GM23338 (cell line): ENCODE measurements around the gene CEND1. TPM values are rescaled to one million over a fixed set of nuclear protein-coding genes. Genes with fewer than 3 reads are reported as not detected.

ENCODE experiments used
- ATAC-seq: fragments of 200-7000 bp; cut with Tn5 transposase; 3 replicates; pipeline ENCODE4 v1.9.1; 2020
- DNase-seq: peaks from one replicate; pipeline ENCODE4 v3.0.0-alpha.2; 2015; ENCODE audit warnings: low spot score
- H2AFZ ChIP-seq: fragments of 200-600 bp; sonication (generic); 2 replicates; pipeline ENCODE4 v1.8.0; 2016; ENCODE audit warnings: antibody characterized with exemption, mild to moderate bottlenecking, moderate library complexity
- H3F3A ChIP-seq: fragments of 200-600 bp; sonication (generic); replicated peaks from 2 replicates; pipeline ENCODE4 v1.8.0; 2017; ENCODE audit warnings: antibody characterized with exemption, mixed run types, low read depth
- H3K27ac ChIP-seq: fragments of 200-600 bp; sonication (generic); 2 replicates; pipeline ENCODE4 v1.6.1; 2016; ENCODE audit warnings: low read depth
- H3K27me3 ChIP-seq: fragments of 200-600 bp; sonication (generic); 2 replicates; pipeline ENCODE4 v1.8.0; 2016; ENCODE audit warnings: mild to moderate bottlenecking, mixed run types, moderate library complexity; ENCODE audit not compliant: insufficient read depth
- H3K36me3 ChIP-seq: fragments of 200-600 bp; sonication (generic); 2 replicates; pipeline ENCODE4 v1.8.0; 2016; ENCODE audit warnings: mild to moderate bottlenecking; ENCODE audit not compliant: insufficient read depth
- H3K4me1 ChIP-seq: fragments of 200-600 bp; sonication (generic); 2 replicates; pipeline ENCODE4 v1.8.0; 2016; ENCODE audit warnings: mild to moderate bottlenecking, moderate library complexity; ENCODE audit not compliant: insufficient read depth
- H3K4me2 ChIP-seq: fragments of 200-600 bp; sonication (generic); 2 replicates; pipeline ENCODE4 v1.7.1; 2017; ENCODE audit warnings: mixed run types
- H3K4me3 ChIP-seq: fragments of 200-600 bp; sonication (generic); 2 replicates; pipeline ENCODE4 v1.6.1; 2016; ENCODE audit warnings: mixed run types
- H3K79me2 ChIP-seq: fragments of 200-600 bp; sonication (generic); replicated peaks from 2 replicates; pipeline ENCODE4 v1.8.0; 2017; ENCODE audit warnings: mild to moderate bottlenecking; ENCODE audit not compliant: insufficient read depth
- H3K9me2 ChIP-seq: fragments of 200-600 bp; sonication (generic); 2 replicates; pipeline ENCODE4 v1.8.0; 2017; ENCODE audit not compliant: insufficient read depth
- H4K20me1 ChIP-seq: fragments of 200-600 bp; sonication (generic); replicated peaks from 2 replicates; pipeline ENCODE4 v1.8.0; 2017; ENCODE audit warnings: mild to moderate bottlenecking; ENCODE audit not compliant: insufficient read depth
- H3K27ac Mint-ChIP-seq: 2 replicates; pipeline ENCODE4 v1.8.0; 2020; ENCODE audit warnings: inconsistent platforms, mild to moderate bottlenecking, moderate library complexity, mixed read lengths
- H3K27me3 Mint-ChIP-seq: 3 replicates; pipeline ENCODE4 v1.8.0; 2022; ENCODE audit warnings: low read depth, mild to moderate bottlenecking, moderate library complexity, mixed read lengths, inconsistent platforms; ENCODE audit not compliant: insufficient read depth, poor library complexity
- H3K36me3 Mint-ChIP-seq: 3 replicates; pipeline ENCODE4 v1.8.0; 2021; ENCODE audit warnings: low read depth, mild to moderate bottlenecking, inconsistent platforms, moderate library complexity, mixed read lengths
- H3K4me1 Mint-ChIP-seq: 3 replicates; pipeline ENCODE4 v1.8.0; 2020; ENCODE audit warnings: mild to moderate bottlenecking, inconsistent platforms, mixed read lengths
- H3K4me3 Mint-ChIP-seq: 3 replicates; pipeline ENCODE4 v1.8.0; 2021; ENCODE audit warnings: moderate library complexity, mild to moderate bottlenecking, inconsistent platforms, mixed read lengths
- H3K9me3 Mint-ChIP-seq: 3 replicates; pipeline ENCODE4 v1.8.0; 2020; ENCODE audit warnings: moderate library complexity, mild to moderate bottlenecking, inconsistent platforms, mixed read lengths
- CREB1 ChIP-seq: fragments of 250-450 bp; sonication (Bioruptor Pico); IDR thresholded peaks from 2 replicates; pipeline ENCODE4 v1.5.0; 2020; ENCODE audit warnings: low read depth, mild to moderate bottlenecking, moderate library complexity
- EZH2 ChIP-seq: fragments of 200-600 bp; sonication (generic); IDR thresholded peaks from one replicate; pipeline ENCODE4 v1.8.0; 2017; ENCODE audit warnings: antibody characterized with exemption, mild to moderate bottlenecking, low read depth; ENCODE audit not compliant: unreplicated experiment
- EZH2phosphoT487 ChIP-seq: fragments of 200-600 bp; sonication (generic); IDR thresholded peaks from one replicate; pipeline ENCODE4 v1.8.1; 2018; ENCODE audit warnings: antibody characterized with exemption; ENCODE audit not compliant: unreplicated experiment
- JUNB ChIP-seq: IDR thresholded peaks from one replicate; pipeline ENCODE4 v1.6.1; 2016; ENCODE audit warnings: antibody characterized with exemption; ENCODE audit not compliant: unreplicated experiment
- NANOG ChIP-seq: IDR thresholded peaks from 2 replicates; pipeline ENCODE4 v1.6.1; 2016; ENCODE audit warnings: antibody characterized with exemption, borderline replicate concordance
- POLR2AphosphoS5 ChIP-seq: IDR thresholded peaks from 2 replicates; pipeline ENCODE4 v1.6.1; 2016; ENCODE audit warnings: antibody characterized with exemption, low read depth
- STAT1 ChIP-seq: IDR thresholded peaks from one replicate; pipeline ENCODE4 v1.6.1; 2016; ENCODE audit warnings: antibody characterized with exemption; ENCODE audit not compliant: unreplicated experiment
- ZNF114 ChIP-seq: fragments of 250-450 bp; sonication (Bioruptor Pico); IDR thresholded peaks from 2 replicates; pipeline ENCODE4 v1.5.0; 2020; ENCODE audit warnings: mild to moderate bottlenecking, moderate library complexity
- ZNF331 ChIP-seq: fragments of 250-450 bp; sonication (Bioruptor Pico); IDR thresholded peaks from 2 replicates; pipeline ENCODE4 v1.5.0; 2020; ENCODE audit warnings: low read depth, mild to moderate bottlenecking, moderate library complexity
- polyA plus RNA-seq: library from polyadenylated mRNA; unstranded; fragments of >200 nt; fragmentation: Nextera tagmentation; extraction: Ambion mirVana; gene quantifications from 2 replicates; pipeline ENCODE4 v1.2.1, GENCODE V29; 2016
- total RNA-seq: library from RNA; depleted of rRNA; stranded (reverse); fragments of >200 nt; shearing (Covaris generic); gene quantifications from 2 replicates; pipeline ENCODE4 v1.2.3, GENCODE V29; 2014
- TF ChIP-seq, protein P1 (sequence below): fragments of 250-450 bp; sonication (Bioruptor Pico); IDR thresholded peaks from 2 replicates; pipeline ENCODE4 v1.5.0; 2020; ENCODE audit warnings: mild to moderate bottlenecking, moderate library complexity
- TF ChIP-seq, protein P2 (sequence below): IDR thresholded peaks from one replicate; pipeline ENCODE4 v1.6.1; 2018; ENCODE audit warnings: antibody characterized with exemption; ENCODE audit not compliant: unreplicated experiment
- TF ChIP-seq, protein P3 (sequence below), 2 experiments: fragments of 200-600 bp in 1 of 2; sonication (generic) in 1 of 2; conservative IDR thresholded peaks; 2 replicates each; pipeline versions ENCODE4 v1.5.1 to v1.6.1; 2016 to 2017; ENCODE audit warnings: antibody characterized with exemption in 2 of 2, low read depth in 2 of 2, mild to moderate bottlenecking in 2 of 2, moderate library complexity in 1 of 2
- TF ChIP-seq, protein P4 (sequence below): IDR thresholded peaks from 2 replicates; pipeline ENCODE4 v1.6.1; 2016; ENCODE audit warnings: antibody characterized with exemption

CEND1 gene
- total and polyA plus RNA-seq, 2 experiments from 2014 or later, result 4.8 to 5.5 TPM

DNA sequence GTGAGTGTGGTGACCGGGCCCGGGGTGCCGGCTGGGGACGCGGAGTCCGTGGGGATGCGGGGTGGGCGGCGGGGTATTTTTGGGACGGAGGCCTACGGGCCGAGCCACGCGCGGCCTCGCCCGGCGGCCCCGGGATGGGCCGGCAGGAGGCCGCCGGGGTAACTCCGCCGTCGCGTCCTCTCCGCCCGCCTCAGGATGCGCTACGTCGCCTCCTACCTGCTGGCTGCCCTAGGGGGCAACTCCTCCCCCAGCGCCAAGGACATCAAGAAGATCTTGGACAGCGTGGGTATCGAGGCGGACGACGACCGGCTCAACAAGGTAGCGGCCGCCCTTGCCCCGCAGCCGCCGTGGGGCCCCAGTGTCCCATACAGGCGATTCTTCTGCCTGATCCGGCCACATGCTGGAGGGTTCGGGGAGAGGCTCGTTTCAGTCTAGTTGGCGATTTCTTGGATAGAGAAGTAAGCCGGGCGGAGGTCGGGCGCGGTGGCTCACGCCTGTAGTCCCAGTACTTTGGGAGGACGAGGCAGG lies 20.2 kb upstream of the CEND1 start:
- peaks cover 5% of the 10 kb centered on the region; the same call in 1 of the 3 replicates for H3K9me3 Mint-ChIP-seq
- Histone ChIP-seq H3K79me2 (peaks cover 38% of the 10 kb centered on the region), H3F3A (peaks cover 61% of the 10 kb centered on the region), H3K4me1 (peaks cover 13% of the 10 kb centered on the region), H3K36me3 (peaks cover 22% of the 10 kb centered on the region), H3K27ac (peak overlapping the region; percentile 86), H3K27me3 (no peaks in the 10 kb centered on the region), H4K20me1 (peaks cover 20% of the 10 kb centered on the region), H3K4me3 (peak overlapping the region; percentile 98), H3K9me2 (no peaks in the 10 kb centered on the region), H3K4me2 (peak overlapping the region; percentile 99), H2AFZ (no peak overlapping the region)
- peak overlapping the region; percentile 94 for H3K4me3 Mint-ChIP-seq
- H3K27me3 Mint-ChIP-seq, result peaks cover 36% of the 10 kb centered on the region
- ATAC-seq (peak; percentile 1; the same call in 2 of the 3 replicates), DNase-seq (no peak)
- peak overlapping the region; percentile 93 for H3K27ac Mint-ChIP-seq
- H3K36me3 Mint-ChIP-seq, result peaks cover 38% of the 10 kb centered on the region
- H3K4me1 Mint-ChIP-seq, result peaks cover 24% of the 10 kb centered on the region
- TF ChIP-seq, protein P1, sequence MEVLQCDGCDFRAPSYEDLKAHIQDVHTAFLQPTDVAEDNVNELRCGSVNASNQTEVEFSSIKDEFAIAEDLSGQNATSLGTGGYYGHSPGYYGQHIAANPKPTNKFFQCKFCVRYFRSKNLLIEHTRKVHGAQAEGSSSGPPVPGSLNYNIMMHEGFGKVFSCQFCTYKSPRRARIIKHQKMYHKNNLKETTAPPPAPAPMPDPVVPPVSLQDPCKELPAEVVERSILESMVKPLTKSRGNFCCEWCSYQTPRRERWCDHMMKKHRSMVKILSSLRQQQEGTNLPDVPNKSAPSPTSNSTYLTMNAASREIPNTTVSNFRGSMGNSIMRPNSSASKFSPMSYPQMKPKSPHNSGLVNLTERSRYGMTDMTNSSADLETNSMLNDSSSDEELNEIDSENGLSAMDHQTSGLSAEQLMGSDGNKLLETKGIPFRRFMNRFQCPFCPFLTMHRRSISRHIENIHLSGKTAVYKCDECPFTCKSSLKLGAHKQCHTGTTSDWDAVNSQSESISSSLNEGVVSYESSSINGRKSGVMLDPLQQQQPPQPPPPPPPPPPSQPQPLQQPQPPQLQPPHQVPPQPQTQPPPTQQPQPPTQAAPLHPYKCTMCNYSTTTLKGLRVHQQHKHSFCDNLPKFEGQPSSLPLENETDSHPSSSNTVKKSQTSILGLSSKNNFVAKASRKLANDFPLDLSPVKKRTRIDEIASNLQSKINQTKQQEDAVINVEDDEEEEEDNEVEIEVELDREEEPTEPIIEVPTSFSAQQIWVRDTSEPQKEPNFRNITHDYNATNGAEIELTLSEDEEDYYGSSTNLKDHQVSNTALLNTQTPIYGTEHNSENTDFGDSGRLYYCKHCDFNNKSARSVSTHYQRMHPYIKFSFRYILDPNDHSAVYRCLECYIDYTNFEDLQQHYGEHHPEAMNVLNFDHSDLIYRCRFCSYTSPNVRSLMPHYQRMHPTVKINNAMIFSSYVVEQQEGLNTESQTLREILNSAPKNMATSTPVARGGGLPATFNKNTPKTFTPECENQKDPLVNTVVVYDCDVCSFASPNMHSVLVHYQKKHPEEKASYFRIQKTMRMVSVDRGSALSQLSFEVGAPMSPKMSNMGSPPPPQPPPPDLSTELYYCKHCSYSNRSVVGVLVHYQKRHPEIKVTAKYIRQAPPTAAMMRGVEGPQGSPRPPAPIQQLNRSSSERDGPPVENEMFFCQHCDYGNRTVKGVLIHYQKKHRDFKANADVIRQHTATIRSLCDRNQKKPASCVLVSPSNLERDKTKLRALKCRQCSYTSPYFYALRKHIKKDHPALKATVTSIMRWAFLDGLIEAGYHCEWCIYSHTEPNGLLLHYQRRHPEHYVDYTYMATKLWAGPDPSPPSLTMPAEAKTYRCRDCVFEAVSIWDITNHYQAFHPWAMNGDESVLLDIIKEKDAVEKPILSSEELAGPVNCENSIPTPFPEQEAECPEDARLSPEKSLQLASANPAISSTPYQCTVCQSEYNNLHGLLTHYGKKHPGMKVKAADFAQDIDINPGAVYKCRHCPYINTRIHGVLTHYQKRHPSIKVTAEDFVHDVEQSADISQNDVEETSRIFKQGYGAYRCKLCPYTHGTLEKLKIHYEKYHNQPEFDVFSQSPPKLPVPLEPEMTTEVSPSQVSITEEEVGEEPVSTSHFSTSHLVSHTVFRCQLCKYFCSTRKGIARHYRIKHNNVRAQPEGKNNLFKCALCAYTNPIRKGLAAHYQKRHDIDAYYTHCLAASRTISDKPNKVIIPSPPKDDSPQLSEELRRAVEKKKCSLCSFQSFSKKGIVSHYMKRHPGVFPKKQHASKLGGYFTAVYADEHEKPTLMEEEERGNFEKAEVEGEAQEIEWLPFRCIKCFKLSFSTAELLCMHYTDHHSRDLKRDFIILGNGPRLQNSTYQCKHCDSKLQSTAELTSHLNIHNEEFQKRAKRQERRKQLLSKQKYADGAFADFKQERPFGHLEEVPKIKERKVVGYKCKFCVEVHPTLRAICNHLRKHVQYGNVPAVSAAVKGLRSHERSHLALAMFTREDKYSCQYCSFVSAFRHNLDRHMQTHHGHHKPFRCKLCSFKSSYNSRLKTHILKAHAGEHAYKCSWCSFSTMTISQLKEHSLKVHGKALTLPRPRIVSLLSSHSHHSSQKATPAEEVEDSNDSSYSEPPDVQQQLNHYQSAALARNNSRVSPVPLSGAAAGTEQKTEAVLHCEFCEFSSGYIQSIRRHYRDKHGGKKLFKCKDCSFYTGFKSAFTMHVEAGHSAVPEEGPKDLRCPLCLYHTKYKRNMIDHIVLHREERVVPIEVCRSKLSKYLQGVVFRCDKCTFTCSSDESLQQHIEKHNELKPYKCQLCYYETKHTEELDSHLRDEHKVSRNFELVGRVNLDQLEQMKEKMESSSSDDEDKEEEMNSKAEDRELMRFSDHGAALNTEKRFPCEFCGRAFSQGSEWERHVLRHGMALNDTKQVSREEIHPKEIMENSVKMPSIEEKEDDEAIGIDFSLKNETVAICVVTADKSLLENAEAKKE (CRISPR knock-in tag), result no peak
- TF ChIP-seq, protein P2, sequence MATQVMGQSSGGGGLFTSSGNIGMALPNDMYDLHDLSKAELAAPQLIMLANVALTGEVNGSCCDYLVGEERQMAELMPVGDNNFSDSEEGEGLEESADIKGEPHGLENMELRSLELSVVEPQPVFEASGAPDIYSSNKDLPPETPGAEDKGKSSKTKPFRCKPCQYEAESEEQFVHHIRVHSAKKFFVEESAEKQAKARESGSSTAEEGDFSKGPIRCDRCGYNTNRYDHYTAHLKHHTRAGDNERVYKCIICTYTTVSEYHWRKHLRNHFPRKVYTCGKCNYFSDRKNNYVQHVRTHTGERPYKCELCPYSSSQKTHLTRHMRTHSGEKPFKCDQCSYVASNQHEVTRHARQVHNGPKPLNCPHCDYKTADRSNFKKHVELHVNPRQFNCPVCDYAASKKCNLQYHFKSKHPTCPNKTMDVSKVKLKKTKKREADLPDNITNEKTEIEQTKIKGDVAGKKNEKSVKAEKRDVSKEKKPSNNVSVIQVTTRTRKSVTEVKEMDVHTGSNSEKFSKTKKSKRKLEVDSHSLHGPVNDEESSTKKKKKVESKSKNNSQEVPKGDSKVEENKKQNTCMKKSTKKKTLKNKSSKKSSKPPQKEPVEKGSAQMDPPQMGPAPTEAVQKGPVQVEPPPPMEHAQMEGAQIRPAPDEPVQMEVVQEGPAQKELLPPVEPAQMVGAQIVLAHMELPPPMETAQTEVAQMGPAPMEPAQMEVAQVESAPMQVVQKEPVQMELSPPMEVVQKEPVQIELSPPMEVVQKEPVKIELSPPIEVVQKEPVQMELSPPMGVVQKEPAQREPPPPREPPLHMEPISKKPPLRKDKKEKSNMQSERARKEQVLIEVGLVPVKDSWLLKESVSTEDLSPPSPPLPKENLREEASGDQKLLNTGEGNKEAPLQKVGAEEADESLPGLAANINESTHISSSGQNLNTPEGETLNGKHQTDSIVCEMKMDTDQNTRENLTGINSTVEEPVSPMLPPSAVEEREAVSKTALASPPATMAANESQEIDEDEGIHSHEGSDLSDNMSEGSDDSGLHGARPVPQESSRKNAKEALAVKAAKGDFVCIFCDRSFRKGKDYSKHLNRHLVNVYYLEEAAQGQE, result no peak
- TF ChIP-seq ZNF331 (CRISPR knock-in tag) (no peak), CREB1 (CRISPR knock-in tag) (no peak), JUNB (no peak), NANOG (no peak), ZNF114 (CRISPR knock-in tag) (no peak), EZH2 (no peak), POLR2AphosphoS5 (no peak), EZH2phosphoT487 (no peak), STAT1 (no peak)
- TF ChIP-seq, protein P3, sequence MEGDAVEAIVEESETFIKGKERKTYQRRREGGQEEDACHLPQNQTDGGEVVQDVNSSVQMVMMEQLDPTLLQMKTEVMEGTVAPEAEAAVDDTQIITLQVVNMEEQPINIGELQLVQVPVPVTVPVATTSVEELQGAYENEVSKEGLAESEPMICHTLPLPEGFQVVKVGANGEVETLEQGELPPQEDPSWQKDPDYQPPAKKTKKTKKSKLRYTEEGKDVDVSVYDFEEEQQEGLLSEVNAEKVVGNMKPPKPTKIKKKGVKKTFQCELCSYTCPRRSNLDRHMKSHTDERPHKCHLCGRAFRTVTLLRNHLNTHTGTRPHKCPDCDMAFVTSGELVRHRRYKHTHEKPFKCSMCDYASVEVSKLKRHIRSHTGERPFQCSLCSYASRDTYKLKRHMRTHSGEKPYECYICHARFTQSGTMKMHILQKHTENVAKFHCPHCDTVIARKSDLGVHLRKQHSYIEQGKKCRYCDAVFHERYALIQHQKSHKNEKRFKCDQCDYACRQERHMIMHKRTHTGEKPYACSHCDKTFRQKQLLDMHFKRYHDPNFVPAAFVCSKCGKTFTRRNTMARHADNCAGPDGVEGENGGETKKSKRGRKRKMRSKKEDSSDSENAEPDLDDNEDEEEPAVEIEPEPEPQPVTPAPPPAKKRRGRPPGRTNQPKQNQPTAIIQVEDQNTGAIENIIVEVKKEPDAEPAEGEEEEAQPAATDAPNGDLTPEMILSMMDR (conservative IDR thresholded peaks at IDR 0.05; ENCODE audit: low read depth in 2 of 2), result no peak
- TF ChIP-seq, protein P4, sequence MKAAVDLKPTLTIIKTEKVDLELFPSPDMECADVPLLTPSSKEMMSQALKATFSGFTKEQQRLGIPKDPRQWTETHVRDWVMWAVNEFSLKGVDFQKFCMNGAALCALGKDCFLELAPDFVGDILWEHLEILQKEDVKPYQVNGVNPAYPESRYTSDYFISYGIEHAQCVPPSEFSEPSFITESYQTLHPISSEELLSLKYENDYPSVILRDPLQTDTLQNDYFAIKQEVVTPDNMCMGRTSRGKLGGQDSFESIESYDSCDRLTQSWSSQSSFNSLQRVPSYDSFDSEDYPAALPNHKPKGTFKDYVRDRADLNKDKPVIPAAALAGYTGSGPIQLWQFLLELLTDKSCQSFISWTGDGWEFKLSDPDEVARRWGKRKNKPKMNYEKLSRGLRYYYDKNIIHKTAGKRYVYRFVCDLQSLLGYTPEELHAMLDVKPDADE, result no peak
